Gastroesophageal sphincter (tissue), 3 donors: Measurements from ENCODE around the gene COMP.

Experiments used
- CTCF ChIP-seq, 4 experiments: fragments of 200-600 bp in 2 of 4; fragments of 450-650 bp in 2 of 4; sonication (generic) in 1 of 4; IDR thresholded peaks; one replicate each; pipeline ENCODE4 v1.5.1; 2017 to 2019; ENCODE audit warnings: antibody characterized with exemption in 4 of 4, mild to moderate bottlenecking in 2 of 4, moderate library complexity in 2 of 4
- EP300 ChIP-seq: sonication (generic); formaldehyde crosslinking; IDR thresholded peaks from one replicate; pipeline ENCODE4 v1.6.1; 2017; ENCODE audit warnings: antibody characterized with exemption, mild to moderate bottlenecking
- POLR2A ChIP-seq, 2 donors: fragments of 450-650 bp; IDR thresholded peaks; one replicate each; pipeline ENCODE4 v1.6.1; 2017; ENCODE audit warnings: antibody characterized with exemption in 2 of 2, mild to moderate bottlenecking in 2 of 2, moderate library complexity in 1 of 2
- POLR2AphosphoS5 ChIP-seq: sonication (generic); formaldehyde crosslinking; IDR thresholded peaks from one replicate; pipeline ENCODE4 v1.6.1; 2017; ENCODE audit warnings: antibody characterized with exemption

DNA sequence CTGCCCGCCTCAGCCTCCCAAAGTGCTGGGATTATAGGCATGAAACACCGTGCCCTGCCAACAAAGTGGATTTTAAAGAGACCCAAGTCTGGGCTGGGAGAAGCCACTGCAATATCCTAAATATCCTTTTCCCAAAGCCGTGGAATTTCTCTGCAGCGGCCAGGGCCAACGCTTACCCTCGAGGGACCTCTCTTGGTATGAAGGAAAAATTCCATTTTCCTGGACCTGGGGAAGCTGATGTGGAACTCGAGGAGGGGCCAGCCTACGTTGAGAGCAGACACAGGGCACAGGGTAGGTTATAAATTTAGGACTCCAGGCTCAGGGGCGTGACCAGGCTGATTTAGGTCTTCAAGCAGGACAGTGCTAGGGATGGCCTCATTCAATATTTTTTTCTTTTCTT, 23.0 kb upstream of the COMP start:
- TF ChIP-seq CTCF (IDR thresholded peaks at IDR 0.05) (no peak), POLR2A (IDR thresholded peaks at IDR 0.05) (no peak), EP300 (no peak), POLR2AphosphoS5 (no peak)
